Fibroblast of the aortic adventitia (primary cell): ENCODE results near the gene TYW1. TPM values are rescaled to one million over a fixed set of nuclear protein-coding genes. Genes with fewer than 3 reads are reported as not detected.
"Not testable (repeated sequence)": the region's sequence is repeated elsewhere in the genome, so short reads cannot be mapped to it uniquely, and the experiment has no call there.

Experiments used
- DNase-seq: peaks from one replicate; pipeline ENCODE4 v3.0.0-alpha.2; 2010; ENCODE audit warnings: low read depth
- H3K4me3 ChIP-seq: 2 replicates; pipeline ENCODE4 v1.5.1; 2011; ENCODE audit warnings: low read depth, mild to moderate bottlenecking, control low read depth, low read length, moderate library complexity
- CTCF ChIP-seq: IDR thresholded peaks from 2 replicates; pipeline ENCODE4 v1.5.1; 2011; ENCODE audit warnings: mild to moderate bottlenecking, low read length, control low read depth, inconsistent platforms; ENCODE audit not compliant: insufficient read depth
- total RNA-seq: library from RNA; depleted of rRNA; stranded (reverse); fragments of >200 nt; gene quantifications from 2 replicates; pipeline ENCODE4 v1.2.3, GENCODE V29; 2012; ENCODE audit warnings: low replicate concordance

The TYW1 gene
- total RNA-seq, 1 donor: 15.0 TPM

GRCh38 chr7:67105377-67105776, 108.7 kb downstream of the TYW1 start:
- no peak overlapping the region for H3K4me3 ChIP-seq
- DNase-seq: peak; percentile 44
- no peak for TF ChIP-seq CTCF

GRCh38 chr7:67106255-67106654, 109.6 kb downstream of the TYW1 start:
- DNase-seq, H3K4me3 ChIP-seq: not testable (repeated sequence)

- not testable (repeated sequence) for DNase-seq, H3K4me3 ChIP-seq
Observed at GRCh38 chr7:67111342-67111741, 114.7 kb downstream of the TYW1 start.

GRCh38 chr7:67114483-67115246, 118.0 kb downstream of the TYW1 start:
- DNase-seq: peak; percentile 34

GRCh38 chr7:67120491-67120890, 123.9 kb downstream of the TYW1 start:
- not testable (repeated sequence) for H3K4me3 ChIP-seq, DNase-seq

More at GRCh38 chr7:67114483-67115246, 118.0 kb downstream of the TYW1 start:
- not testable (repeated sequence) for H3K4me3 ChIP-seq

- DNase-seq, H3K4me3 ChIP-seq: not testable (repeated sequence)
Observed at GRCh38 chr7:67128257-67128656, 131.6 kb downstream of the TYW1 start.

- DNase-seq, H3K4me3 ChIP-seq: not testable (repeated sequence)
Observed at GRCh38 chr7:67130766-67131165, 134.1 kb downstream of the TYW1 start.

- not testable (repeated sequence) for DNase-seq
Observed at GRCh38 chr7:67134912-67135311, 138.3 kb downstream of the TYW1 start.

GRCh38 chr7:67135617-67136486, 139.2 kb downstream of the TYW1 start:
- H3K4me3 ChIP-seq: not testable (repeated sequence)
- peak; percentile 61 for DNase-seq

More at GRCh38 chr7:67134912-67135311, 138.3 kb downstream of the TYW1 start:
- H3K4me3 ChIP-seq: not testable (repeated sequence)

GRCh38 chr7:67137489-67137888, 140.9 kb downstream of the TYW1 start:
- not testable (repeated sequence) for H3K4me3 ChIP-seq, DNase-seq

- not testable (repeated sequence) for DNase-seq, H3K4me3 ChIP-seq
Observed at GRCh38 chr7:67139876-67140275, 143.2 kb downstream of the TYW1 start.

GRCh38 chr7:67141001-67141400, 144.4 kb downstream of the TYW1 start:
- H3K4me3 ChIP-seq, DNase-seq: not testable (repeated sequence)

- DNase-seq, H3K4me3 ChIP-seq: not testable (repeated sequence)
Observed at GRCh38 chr7:67143091-67143786, 146.6 kb downstream of the TYW1 start.

- DNase-seq, H3K4me3 ChIP-seq: not testable (repeated sequence)
Observed at GRCh38 chr7:67145581-67146193, 149.1 kb downstream of the TYW1 start.

GRCh38 chr7:67149131-67149530, 152.5 kb downstream of the TYW1 start:
- not testable (repeated sequence) for DNase-seq, H3K4me3 ChIP-seq

- not testable (repeated sequence) for H3K4me3 ChIP-seq, DNase-seq
Observed at GRCh38 chr7:67154374-67154773, 157.7 kb downstream of the TYW1 start.

GRCh38 chr7:67156064-67156463, 159.4 kb downstream of the TYW1 start:
- not testable (repeated sequence) for DNase-seq, H3K4me3 ChIP-seq
